HUDEP-2 (cell line): ENCODE results near the gene ARNT2.
A peak's percentile ranks its signal among the peaks of the same experiment; 100 is the strongest.

Source experiments
- DNase-seq, 76 experiments: peaks; one replicate each; lab custom pipeline; 2025; ENCODE audit not compliant: unreplicated experiment in 76 of 76; lab: John Stamatoyannopoulos, UW

ARNT2 gene

DNA sequence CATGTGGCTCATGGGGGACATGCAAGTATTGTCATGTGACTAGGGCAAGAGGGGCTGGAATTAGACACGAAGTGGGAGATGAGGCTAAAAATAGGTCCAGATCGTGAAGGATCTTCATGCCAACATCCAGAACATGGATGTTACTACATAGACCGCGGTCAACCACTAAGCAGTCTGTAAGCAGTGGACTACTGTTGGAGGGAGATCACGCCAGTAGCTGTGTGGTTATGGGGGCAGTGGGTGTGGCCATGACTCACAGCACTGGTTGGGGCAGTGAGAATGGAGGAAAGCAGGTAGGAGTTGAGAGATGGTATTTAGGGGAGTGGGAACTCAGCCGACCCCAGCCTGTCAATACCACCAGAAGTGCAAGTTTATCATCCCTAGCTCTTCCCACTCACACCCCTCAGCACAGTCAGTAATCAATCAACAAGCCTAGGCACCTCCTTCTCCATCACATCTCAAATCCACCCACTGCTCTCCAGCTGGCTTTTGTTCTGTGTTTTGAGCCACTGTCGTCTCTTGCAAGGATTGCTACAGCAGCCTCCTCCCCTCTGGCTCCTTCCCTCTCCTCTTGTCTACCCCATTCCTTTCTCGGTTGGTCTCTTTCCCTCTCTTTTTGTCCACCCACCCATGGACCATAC is 183.8 kb downstream of the ARNT2 start:
- DNase-seq = no peak

DNA sequence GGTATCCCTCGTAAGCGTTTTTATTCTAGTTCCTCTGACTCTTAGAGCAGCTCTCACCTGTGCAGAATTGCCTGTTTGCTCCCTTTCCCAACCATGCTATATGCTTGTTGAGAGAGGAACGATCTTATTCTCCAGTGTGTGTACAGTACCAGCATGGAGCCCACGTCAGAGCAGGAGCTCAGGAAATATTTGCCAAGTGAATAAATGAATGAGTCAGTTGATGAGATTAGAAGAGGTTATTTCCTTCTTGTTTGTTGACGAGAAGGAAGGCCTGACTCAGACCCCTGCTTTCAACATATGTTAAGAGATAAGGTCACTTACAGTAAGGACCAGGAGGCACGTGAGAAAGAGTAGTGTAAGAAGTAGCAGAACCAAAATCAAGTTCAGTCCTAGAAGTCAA is 184.6 kb downstream of the ARNT2 start:
- DNase-seq = no peak

DNA sequence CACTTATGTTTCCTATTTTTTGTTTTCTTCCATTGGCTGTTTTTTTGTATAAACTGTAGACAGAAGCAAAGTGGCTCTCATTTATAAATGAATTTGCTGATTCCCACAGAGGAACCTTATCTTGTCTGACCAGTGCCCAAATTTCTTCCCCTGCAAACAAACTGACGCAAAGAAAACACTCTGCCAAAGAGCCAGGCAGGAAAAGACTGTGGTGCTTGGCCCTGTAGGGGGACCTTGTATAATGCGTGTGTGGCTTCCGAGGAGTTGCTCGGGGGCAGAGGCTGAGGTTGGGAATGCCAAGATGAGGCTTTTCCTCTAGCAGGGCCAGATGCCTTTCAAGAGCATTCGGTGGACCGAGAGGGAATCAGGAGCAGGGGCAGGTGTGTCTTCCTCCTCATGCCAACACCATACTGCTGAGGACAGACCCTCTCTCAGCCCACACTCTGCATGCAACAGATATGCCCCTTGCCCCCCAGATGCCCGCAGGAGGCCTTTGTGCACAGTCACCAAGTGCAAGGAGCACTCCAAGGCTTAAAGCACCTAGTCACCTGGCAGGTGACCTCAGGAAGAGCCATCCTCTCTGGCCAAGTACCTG is 186.7 kb downstream of the ARNT2 start:
- peak in 1 of 76 experiments; percentile 1 for DNase-seq

DNA sequence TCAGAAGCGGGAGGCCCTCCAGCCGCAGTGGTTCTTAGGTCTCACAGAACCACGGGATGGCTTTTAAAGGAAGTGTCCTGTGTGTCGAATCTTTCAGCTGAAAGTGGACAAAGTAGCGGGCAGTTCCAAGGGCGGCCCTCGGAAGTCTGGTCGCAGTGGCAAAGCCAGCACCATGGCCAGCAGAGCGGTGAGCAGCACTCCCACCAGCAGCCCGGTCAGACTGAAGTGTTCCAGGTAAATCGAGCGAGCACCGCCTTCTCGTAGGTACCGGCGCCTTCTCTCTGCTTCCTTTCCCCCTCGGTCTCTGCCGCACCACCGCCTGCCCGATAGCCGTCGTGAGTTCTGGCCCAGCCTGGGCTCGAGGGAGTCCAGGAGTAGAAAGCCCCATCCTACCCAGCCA is 187.3 kb downstream of the ARNT2 start:
- DNase-seq = no peak

DNA sequence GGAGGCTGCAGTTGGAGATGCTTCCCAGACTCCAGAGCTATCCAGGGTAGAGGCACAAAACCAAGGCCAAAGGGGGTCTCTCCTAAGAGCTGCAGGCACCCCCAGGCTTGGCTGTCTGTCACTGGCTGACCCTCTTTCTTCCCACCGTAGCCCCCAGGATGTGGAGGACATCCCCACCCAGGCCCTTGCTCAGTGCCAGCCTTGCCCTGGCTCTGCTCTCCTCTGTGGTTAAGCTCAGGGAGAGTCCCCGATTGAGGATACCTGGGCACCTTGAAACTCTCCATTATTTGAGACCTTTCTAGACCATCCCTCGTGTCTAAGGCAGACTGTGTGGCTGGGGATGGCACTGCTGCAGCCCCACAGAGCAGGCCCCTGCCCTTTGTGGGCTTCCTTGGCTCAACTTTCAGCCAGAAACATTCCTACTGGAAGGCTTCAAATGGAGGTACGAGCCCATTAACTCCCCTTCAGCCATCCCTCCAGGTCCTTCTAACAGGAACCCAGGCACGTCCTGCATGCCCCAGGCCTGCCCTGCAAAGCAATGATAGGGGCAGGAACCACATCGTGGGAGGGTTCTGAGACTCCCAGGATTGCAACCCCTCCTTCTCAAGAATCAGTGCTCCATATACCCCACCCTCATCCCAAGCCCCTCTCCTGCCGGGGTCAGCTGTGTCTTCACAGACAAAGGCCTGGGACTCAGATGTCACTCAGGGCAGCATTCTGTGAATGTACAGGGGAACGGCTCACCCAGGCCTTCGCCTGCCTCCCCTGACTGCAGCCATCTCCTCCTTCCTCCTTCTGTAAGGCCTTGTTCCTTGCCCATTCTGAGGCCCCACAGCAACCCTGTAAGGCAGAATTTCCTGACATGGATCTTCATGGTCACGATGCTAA is 188.0 kb downstream of the ARNT2 start:
- no peak for DNase-seq

DNA sequence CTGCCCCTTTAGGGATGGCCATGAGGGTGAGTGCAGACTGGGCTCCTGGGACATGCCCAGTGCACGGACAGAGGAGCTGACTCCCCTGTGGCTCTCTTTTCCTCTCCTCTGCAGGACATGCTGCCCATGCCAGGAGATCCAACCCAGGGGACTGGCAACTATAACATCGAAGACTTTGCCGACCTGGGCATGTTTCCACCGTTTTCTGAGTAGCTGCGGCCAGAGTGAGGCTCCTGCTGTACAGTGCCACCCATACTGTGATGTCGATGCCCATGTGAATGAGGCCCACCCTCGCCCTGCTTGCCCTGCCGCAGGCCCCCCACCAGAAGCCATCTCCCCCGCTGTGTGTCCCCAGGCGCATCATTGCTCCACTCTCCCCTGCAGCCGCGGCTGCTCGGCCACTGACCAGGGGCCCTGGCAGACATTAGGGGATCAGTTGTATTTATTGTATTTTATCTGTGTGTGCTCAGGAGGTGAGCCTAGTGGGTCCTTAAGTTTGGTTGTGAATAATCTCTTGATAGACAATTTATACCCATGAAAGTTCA is 189.4 kb downstream of the ARNT2 start:
- no peak for DNase-seq

DNA sequence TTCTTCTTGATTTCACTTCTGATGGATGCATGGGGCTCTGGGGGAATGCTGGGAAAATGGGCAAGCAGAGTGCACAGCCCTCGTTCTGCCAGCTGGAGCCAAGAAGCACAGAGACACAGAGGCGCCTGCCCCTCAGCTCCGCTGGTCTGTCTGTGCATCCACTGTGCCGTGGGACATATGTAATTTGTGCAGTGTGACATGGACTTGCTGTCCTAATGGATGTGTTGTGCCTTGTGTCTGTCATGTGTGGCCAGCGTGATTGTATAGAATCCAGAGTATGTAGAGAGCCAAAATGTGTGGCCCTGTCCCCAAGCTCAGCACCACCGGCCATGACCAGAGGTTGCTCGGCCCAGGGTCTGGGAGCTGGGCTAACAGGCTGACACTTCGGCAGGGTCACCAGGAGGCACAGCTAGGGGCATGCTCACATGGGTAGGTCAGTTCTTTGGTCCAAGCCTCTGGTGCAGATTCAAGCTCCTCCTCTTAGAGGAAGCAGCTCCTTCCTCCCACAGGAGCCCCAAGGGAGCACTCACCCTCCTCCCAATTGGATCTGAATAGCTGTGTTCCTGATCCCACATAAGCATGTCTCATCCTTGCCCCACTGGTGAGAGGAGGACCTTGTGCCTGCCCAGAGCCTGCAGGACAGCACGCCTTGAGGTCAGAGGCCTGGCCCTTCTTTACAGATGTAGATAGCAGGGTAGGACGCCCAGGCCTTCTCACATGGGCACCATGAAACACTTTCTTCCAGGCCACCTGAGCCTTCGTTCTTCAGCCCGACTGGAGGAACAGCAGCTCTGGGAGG is 190.1 kb downstream of the ARNT2 start:
- DNase-seq = no peak

DNA sequence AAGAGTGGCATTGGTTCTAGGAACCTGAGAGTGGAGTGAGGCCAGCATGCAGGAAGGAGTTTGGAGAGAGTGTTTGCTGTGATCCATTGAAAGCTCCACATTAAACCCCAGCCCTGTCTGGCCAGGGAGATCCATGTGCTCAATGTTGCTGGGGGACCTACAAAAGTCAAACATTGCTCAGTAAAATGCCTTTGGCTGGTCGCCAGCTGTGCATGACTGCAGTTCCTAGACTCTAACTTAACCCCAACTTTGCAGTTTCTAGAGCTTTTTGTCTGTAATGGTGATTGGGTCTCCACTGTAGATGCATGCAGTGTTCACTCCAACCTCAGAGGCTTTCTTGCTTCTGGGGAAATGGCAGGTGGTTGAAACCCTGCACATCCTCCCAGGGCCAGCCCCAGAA is 191.2 kb downstream of the ARNT2 start:
- DNase-seq = no peak

DNA sequence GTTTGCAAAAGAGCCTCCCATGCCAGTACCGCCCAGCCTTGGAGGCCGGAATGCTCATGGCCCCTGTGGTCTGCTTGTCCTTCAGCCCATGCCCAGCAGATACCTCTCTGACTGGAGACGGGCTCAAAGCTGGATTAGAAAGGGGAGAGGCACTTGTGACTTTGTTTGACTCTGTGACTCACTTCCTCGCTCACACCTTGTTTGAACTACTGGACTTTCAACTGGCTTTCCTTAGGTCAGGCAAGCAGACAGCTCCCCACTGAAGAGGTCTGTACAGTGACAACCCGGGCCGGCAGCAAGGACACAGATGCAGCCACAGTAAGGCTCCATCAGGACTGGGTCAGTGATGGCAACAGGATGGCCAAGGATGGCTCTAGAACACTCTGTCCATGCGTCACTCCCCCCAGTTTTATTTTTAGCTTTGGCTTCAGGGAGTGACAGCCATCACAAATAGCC is 192.4 kb downstream of the ARNT2 start:
- no peak for DNase-seq

DNA sequence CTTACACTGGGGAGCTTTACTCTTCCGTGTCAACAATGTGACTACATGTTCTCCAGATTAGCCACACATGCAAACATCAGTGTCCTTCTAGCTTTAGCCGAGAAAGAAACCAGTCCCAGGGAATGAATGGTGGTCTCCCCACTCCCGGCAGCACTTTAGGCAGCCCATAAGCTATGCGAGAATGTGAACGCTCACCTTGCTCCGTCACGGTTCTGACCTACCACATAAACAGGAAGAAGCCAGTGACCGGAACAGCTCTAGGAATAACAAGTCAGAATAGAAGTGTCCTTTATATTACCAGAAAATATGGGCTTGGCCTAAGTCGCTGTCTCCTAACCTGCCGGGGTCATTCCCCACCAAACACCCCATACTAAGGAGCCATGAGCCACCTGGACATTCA is 192.9 kb downstream of the ARNT2 start:
- no peak for DNase-seq

DNA sequence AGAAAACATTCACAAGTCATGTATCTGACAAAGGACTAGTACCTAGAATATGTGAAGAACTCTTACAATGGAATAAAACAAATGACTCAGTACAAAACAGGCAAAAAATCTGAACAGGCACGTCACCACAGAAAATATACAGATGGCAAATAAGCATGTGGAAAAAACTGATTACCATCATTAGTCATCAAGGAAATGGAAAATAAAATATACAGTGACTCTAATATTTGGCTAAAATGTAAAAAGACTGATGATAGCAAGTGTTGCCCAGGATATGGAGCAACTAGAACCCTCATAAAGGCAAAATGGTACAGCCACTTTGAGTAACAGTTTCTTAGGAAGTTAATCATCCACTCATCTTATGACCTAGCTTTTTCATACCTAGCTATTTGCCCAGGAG is 195.2 kb downstream of the ARNT2 start:
- DNase-seq = no peak

DNA sequence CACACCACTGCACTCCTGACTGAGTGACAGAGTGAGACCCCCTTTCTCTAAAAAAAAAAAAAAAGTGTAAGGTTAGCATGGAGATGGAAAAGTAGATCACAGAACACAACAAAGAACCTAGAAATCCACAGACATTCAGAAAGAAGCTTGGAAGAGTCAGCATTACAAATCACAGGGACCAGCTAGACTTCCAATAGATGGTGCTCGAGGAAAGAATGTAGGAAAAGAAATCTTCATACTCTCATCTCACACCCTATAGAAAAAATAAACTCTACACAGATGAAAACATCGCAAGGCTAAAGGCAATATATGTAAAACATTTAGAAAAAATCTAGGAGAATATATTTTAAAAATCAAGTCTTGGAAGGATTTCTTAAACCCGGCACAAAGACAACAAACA is 196.4 kb downstream of the ARNT2 start:
- no peak for DNase-seq

DNA sequence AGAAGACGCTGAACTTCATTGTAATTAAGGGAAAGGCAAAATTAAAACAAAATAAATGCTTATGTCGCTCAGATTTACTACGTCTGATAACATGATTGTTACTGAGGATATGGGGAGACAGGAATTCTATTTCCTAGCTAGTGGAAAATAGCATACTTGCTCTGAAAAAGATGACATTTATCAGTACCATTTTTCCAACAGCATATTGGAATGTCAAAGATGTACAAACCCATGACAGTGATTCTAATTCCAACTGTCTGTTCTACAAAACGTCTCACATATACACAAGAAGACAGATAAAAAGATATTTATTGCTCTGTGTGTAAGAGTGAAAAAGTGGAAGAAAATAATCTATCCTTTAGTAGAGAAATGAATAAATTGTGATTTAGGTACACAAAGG is 197.1 kb downstream of the ARNT2 start:
- DNase-seq = no peak

DNA sequence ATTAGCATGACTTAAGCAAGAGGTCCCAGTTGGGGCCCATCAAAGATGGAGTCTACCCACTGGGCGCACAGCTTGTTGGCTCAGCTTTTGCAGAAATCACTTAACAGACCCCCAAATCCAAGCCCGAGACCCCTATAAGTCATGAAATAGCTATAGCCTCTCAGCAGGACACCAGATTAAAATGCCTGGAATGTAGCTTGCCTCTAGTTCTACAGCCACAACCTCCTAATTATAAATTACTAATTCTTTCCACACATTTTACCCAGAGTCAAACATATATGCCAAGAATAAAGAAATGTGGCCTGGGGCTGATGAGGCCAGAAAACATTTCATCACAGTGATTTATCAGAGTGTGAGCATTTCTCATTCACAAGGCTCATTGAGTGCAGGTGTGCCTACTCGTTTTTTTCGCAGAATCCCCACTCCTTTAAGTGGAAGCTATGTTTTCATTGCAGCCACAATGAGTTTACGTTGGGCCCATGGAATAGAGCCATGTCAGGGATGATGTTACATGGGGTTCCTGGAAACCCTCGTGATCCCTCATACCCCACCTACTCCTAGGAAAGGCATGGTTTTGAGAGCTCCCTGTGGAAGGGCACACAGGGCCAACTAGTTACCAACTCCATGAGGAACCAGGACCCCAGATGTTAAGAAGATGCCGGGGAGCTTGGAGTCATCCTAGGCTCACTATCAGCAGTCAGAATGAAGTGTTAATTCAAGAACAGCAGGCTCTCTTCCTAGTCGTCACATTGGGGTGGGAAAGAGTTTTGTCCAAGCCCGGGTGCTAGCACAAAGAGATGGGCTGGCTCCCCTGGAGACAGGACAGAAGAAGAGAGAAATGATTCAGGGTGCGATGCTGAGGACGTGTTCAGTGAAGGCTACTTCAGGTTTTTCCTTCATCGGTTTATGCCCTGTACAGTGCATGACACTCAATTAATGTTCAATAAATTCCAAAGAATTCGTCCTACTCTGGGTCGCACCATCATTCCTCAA is 200.7 kb downstream of the ARNT2 start:
- no peak for DNase-seq

DNA sequence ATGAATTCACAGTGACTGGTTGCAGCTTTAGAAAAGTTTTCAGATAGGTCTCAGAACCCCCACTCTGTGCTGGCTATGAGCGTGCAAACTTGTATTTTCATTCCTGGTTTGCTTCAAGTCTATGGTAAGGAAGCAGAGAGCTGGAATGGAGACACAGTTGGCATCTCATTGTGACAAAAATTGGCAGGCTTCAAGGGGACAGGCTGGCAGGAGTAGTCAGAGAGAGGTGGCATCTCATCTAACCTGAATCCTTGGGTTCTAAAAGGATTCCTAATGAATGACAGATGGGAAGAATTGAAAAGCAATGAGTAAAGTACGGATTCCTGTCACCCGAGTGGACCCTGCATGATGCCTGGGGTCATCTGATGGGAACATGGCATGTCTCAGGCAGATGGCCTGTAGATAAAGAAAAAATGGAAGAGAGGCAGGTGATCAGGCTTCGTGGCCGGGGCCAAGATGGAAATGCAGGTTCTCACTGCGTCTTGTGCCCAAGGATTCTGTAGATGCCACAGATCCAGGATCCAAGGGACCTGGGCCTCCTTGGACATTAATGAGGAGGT is 201.5 kb downstream of the ARNT2 start:
- no peak for DNase-seq

DNA sequence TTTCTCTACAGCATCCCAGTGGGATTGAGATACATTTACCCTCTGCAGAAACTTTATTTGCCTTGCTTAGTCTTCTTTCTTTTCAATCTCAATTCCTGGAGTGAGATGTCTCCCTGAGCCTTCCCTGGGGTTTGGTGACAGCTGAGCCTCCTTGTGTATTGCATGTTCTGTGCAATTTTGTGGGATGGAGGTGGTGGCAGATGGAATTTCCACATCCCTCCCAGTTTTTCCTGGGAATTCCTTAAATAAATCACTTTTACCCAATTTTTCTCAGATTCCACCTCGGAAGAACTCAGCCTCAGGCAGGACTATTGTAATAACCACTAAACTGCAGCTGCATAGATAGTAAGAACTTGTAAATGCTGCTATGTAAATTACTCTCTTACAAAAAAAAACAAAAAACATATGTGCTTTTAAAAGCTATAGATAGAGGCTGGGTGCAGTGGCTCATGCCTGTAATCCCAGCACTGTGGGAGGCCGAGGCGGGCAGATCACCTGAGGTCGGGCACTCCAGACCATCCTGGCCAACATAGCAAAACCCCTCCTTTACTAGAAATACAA is 202.4 kb downstream of the ARNT2 start:
- DNase-seq = no peak

DNA sequence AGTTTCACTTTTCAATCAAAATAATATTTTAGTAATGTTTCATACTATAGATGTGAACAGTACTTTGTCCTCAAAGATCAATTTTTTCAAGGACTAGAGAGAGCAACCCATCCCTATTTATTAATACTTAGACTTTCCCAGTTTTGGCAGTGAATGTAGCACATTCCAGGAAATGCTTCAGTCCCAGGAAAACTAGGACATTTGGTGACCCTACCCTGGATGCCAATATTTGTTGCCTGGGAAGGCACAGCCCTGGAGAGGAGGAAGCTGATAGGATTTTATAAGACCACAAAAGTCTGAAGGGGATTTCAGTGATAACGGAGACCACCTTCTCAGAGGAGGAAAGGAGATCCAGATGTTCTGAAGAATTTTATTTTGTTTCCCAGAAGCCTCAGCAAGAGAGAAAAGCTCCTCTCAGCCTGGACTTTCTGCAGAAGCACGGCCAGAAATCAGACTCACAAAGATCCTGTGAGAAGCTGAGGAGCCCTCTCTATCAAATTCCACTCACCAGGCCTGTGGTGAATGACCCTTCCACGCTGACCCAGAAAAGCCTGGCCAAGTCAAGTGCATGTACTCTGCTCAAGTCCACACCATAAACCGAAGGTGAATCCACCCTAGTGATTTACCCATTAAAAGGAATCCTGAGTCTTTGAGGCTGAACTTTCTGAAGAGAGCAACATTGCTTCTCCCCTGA is 203.3 kb downstream of the ARNT2 start:
- no peak for DNase-seq

DNA sequence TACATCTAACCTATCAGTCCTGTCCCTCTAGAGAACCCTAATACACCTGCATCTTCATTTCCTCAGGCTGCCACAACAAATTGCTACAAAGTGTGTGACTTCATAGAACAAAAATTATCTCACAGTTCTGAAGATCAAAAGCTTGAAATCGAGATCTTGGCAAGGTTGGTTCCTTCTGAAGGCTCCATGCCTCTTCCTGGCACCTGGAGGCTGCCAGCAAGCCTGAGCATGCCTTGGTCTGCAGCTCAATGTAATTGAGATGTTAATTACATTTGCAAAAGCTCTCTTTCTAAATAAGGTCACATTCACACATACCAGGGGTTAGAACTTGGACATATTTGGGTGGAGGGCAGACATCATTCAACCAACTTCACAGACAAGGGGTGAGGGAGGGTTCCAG is 204.5 kb downstream of the ARNT2 start:
- DNase-seq = no peak
